HepG2 (cell line): Measurements from ENCODE around the gene WNT2B. TPM values are rescaled to one million over a fixed set of nuclear protein-coding genes. Genes with fewer than 3 reads are reported as not detected.

Experiments
- ATAC-seq: fragments of 200-7000 bp; cut with Tn5 transposase; 3 replicates; pipeline ENCODE4 v1.9.1; 2020; ENCODE audit warnings: mild to moderate bottlenecking, moderate library complexity
- BruUV-seq: library from RNA; stranded (reverse); fragments of 400-500 nt; replicated peaks from 2 replicates; lab custom pipeline; 2021; lab: Mats Ljungman, UMichigan
- CTCF ChIA-PET: fragments of 300-600 bp; formaldehyde crosslinking; extraction: SDS; loops from one replicate; lab custom pipeline; 2021; ENCODE audit warnings: low total read pairs, inconsistent platforms, low intra/inter-chr PET ratio; lab: Yijun Ruan, JAX
- POLR2A ChIA-PET: fragments of 350-600 bp; sonication (Branson Sonifier 250); formaldehyde crosslinking; loops from one replicate; lab custom pipeline; 2020; ENCODE audit warnings: antibody characterized with exemption, inconsistent platforms; lab: Yijun Ruan, JAX
- DNase-seq: peaks from one replicate; pipeline ENCODE4 v3.0.0-alpha.2; 2015; ENCODE audit warnings: low spot score
- FAIRE-seq: peaks from 3 replicates; lab custom pipeline; 2011; peaks lifted over from hg19 to GRCh38; lab: Jason Lieb, UNC
- H2AFZ ChIP-seq: one replicate; pipeline ENCODE4 v1.6.1; 2011; ENCODE audit warnings: low read length, inconsistent platforms
- H3K27ac ChIP-seq: fragments of 300-600 bp; 3 replicates; pipeline ENCODE4 v1.8.0; 2011; ENCODE audit warnings: mixed run types, mild to moderate bottlenecking, mixed read lengths, low read length, inconsistent platforms; ENCODE audit not compliant: insufficient read depth; ENCODE audit errors: extremely low read length
- H3K27me3 ChIP-seq, 2 experiments: fragments of 200-600 bp in 1 of 2; 2 replicates in 1 of 2; 3 replicates in 1 of 2; pipeline versions ENCODE4 v1.6.0 to v1.8.0; 2011; ENCODE audit warnings: low read length in 2 of 2, mild to moderate bottlenecking in 2 of 2, moderate library complexity in 2 of 2, inconsistent platforms in 1 of 2; ENCODE audit not compliant: insufficient read depth in 2 of 2, control insufficient read depth in 1 of 2
- H3K36me3 ChIP-seq, 2 experiments: fragments of 200-600 bp in 1 of 2; replicated peaks in 1 of 2; 2 replicates in 1 of 2; 3 replicates in 1 of 2; pipeline versions ENCODE4 v1.5.1 to v1.8.0; 2011; ENCODE audit warnings: low read length in 2 of 2, inconsistent platforms in 1 of 2; ENCODE audit not compliant: insufficient read depth in 2 of 2, control insufficient read depth in 1 of 2
- H3K4me1 ChIP-seq: 2 replicates; pipeline ENCODE4 v1.5.1; 2012; ENCODE audit warnings: low read length, inconsistent platforms; ENCODE audit not compliant: insufficient read depth
- H3K4me2 ChIP-seq: 2 replicates; pipeline ENCODE4 v1.6.0; 2011; ENCODE audit warnings: low read depth, low read length, inconsistent platforms
- H3K4me3 ChIP-seq, 3 experiments: fragments of 200-600 bp in 1 of 3; sonication (generic), shearing (Covaris generic) in 1 of 3; replicated peaks in 1 of 3; 2 replicates each; pipeline ENCODE4 v1.5.1; 2011 to 2016; ENCODE audit warnings: low read length in 3 of 3, inconsistent platforms in 2 of 3, low read depth in 2 of 3, mild to moderate bottlenecking in 2 of 3, control low read depth in 1 of 3, mixed read lengths in 1 of 3; ENCODE audit not compliant: insufficient read depth in 1 of 3
- H3K79me2 ChIP-seq: one replicate; pipeline ENCODE4 v1.6.1; 2011; ENCODE audit warnings: low read length, inconsistent platforms; ENCODE audit not compliant: insufficient read depth
- H3K9ac ChIP-seq: 2 replicates; pipeline ENCODE4 v1.6.0; 2011; ENCODE audit warnings: mild to moderate bottlenecking, low read depth, low read length, inconsistent platforms; ENCODE audit not compliant: insufficient read depth
- H3K9me3 ChIP-seq: 2 replicates; pipeline ENCODE4 v1.5.1; 2012; ENCODE audit warnings: mild to moderate bottlenecking, low read length
- H4K20me1 ChIP-seq: 2 replicates; pipeline ENCODE4 v1.6.0; 2011; ENCODE audit warnings: inconsistent platforms, mild to moderate bottlenecking, low read length, moderate library complexity; ENCODE audit not compliant: insufficient read depth
- JARID2 ChIP-seq: sonication (generic); formaldehyde crosslinking; IDR thresholded peaks from 2 replicates; pipeline ENCODE4 v1.8.1; 2023; ENCODE audit warnings: missing genetic modification reagents, inconsistent platforms; ENCODE audit not compliant: insufficient replicate concordance
- MAX ChIP-seq: IDR thresholded peaks from 2 replicates; pipeline ENCODE4 v1.6.1; 2012; ENCODE audit warnings: inconsistent platforms
- MLX ChIP-seq: IDR thresholded peaks from 2 replicates; pipeline ENCODE4 v1.6.1; 2016
- RBFOX2 ChIP-seq: fragments of 200-400 bp; formaldehyde crosslinking; IDR thresholded peaks from 2 replicates; pipeline ENCODE4 v1.6.1; 2017; ENCODE audit warnings: low read depth, mild to moderate bottlenecking, low read length
- STAG1 ChIP-seq: sonication (generic); formaldehyde crosslinking; IDR thresholded peaks from 2 replicates; pipeline ENCODE4 v1.4.0; 2020; ENCODE audit warnings: missing genetic modification reagents
- TEAD2 ChIP-seq: sonication (generic); formaldehyde crosslinking; IDR thresholded peaks from 2 replicates; pipeline ENCODE4 v1.9.0; 2021; ENCODE audit warnings: missing genetic modification reagents
- ZFY ChIP-seq: sonication (generic); formaldehyde crosslinking; IDR thresholded peaks from 2 replicates; pipeline ENCODE4 v1.4.0; 2020; ENCODE audit warnings: missing genetic modification reagents
- ZHX2 ChIP-seq, 2 experiments: sonication (generic) in 1 of 2; formaldehyde crosslinking in 1 of 2; IDR thresholded peaks; 2 replicates each; pipeline versions ENCODE4 v1.6.1 to v1.9.0; 2014 to 2022; ENCODE audit warnings: antibody characterized with exemption in 1 of 2, borderline replicate concordance in 1 of 2, inconsistent platforms in 1 of 2, low read depth in 1 of 2, missing genetic modification reagents in 1 of 2
- ZNF550 ChIP-seq: sonication (generic); formaldehyde crosslinking; IDR thresholded peaks from 2 replicates; pipeline ENCODE4 v1.4.0; 2020; ENCODE audit warnings: mild to moderate bottlenecking, missing genetic modification reagents, borderline replicate concordance
- ZNF562 ChIP-seq: sonication (generic); formaldehyde crosslinking; IDR thresholded peaks from 2 replicates; pipeline ENCODE4 v1.8.0; 2022; ENCODE audit warnings: missing genetic modification reagents, borderline replicate concordance
- ZNF772 ChIP-seq: sonication (generic); formaldehyde crosslinking; IDR thresholded peaks from 2 replicates; pipeline ENCODE4 v1.5.0; 2020; ENCODE audit warnings: mild to moderate bottlenecking, missing genetic modification reagents
- ZNF816 ChIP-seq: sonication (generic); formaldehyde crosslinking; IDR thresholded peaks from 2 replicates; pipeline ENCODE4 v1.8.0; 2022; ENCODE audit warnings: missing genetic modification reagents, mild to moderate bottlenecking, borderline replicate concordance
- whole genome bisulfite sequencing: methylation state at CpG from one replicate; pipeline ENCODE4 v1.1.6; 2017; ENCODE audit warnings: low lambda C conversion rate; 5-methylcytosine and 5-hydroxymethylcytosine counted together
- in situ Hi-C: cut with HindIII; loops from 2 replicates; pipeline ENCODE4 v1.10.0; 2017; ENCODE audit warnings: low pct_unique_long_range_greater_than_20kb; ENCODE audit not compliant: extremely low pct_ligation_motif_present
- intact Hi-C: fragments of 100-400 bp; cut with micrococcal nuclease; formaldehyde crosslinking; loops from one replicate; pipeline ENCODE4 v1.10.0; 2022; ENCODE audit not compliant: unreplicated experiment
- polyA plus RNA-seq, 8 experiments: library from polyadenylated mRNA; depleted of rRNA in 3 of 8; stranded (reverse) in 7 of 8; unstranded in 1 of 8; fragments of >200 nt; fragmentation: Illumina TruSeq in 4 of 8; extraction: Trizol in 4 of 8; gene quantifications; 2 replicates each; pipeline versions ENCODE4 v1.2.1 to v1.2.3, GENCODE V29; 2011 to 2016; ENCODE audit warnings: low read depth in 4 of 8, missing spikeins in 1 of 8, mixed read lengths in 1 of 8; ENCODE audit not compliant: insufficient read depth in 1 of 8
- total RNA-seq, 5 experiments: library from RNA; depleted of rRNA; stranded (reverse); fragments of >200 nt; fragmentation: Illumina TruSeq; extraction: Trizol; gene quantifications; 2 replicates each; pipeline ENCODE4 v1.2.3, GENCODE V29; 2016; ENCODE audit warnings: low read depth in 1 of 5

The WNT2B gene
- total and polyA plus RNA-seq, 2 of the 13 experiments (the other 11 are each of a cell fraction or from before 2014, with no cell fraction given) = 0.11 to 0.32 TPM

GRCh38 chr1:112511897-112512296 lies 3.1 kb downstream of the WNT2B start (continued):
- TF ChIP-seq ZHX2 (IDR thresholded peaks at IDR 0.05; ENCODE audit: low read depth) = no peak
- no peak for TF ChIP-seq ZHX2 (CRISPR knock-in tag; IDR thresholded peaks at IDR 0.05; ENCODE audit: borderline replicate concordance)

GRCh38 chr1:112513112-112513870 lies 4.5 kb downstream of the WNT2B start:
- ChIA-PET CTCF (no interaction called here), POLR2A (no interaction called here)
- FAIRE-seq = no peak
- Histone ChIP-seq H4K20me1 (peaks cover under 1% of the 10 kb centered on the region; the same call in 1 of the 2 replicates), H3K4me1 (peaks cover 15% of the 10 kb centered on the region), H3K9ac (no peak overlapping the region), H3K79me2 (no peaks in the 10 kb centered on the region), H3K4me2 (no peak overlapping the region), H3K27ac (no peak overlapping the region), H3K27me3 (peaks cover 4 to 48% of the 10 kb centered on the region in 2 experiments; a peak in 4 of 5 replicates), H3K36me3 (no peaks in the 10 kb centered on the region), H3K4me3 (no peak overlapping the region), H2AFZ (no peak overlapping the region), H3K9me3 (no peaks in the 10 kb centered on the region)
- WGBS = 13% methylated on average over 8 of the region's 9 CpGs
- intact Hi-C loops = no loop called here
- in situ Hi-C loops = no loop called here
- DNase-seq = no peak
- no peak for TF ChIP-seq STAG1 (CRISPR knock-in tag)
- TF ChIP-seq RBFOX2 = no peak
- no peak for TF ChIP-seq MAX
- TF ChIP-seq ZNF550 = no peak
- no peak for TF ChIP-seq TEAD2
- TF ChIP-seq ZNF772 (CRISPR knock-in tag) = no peak
- no peak for TF ChIP-seq ZNF816 (CRISPR knock-in tag)
- TF ChIP-seq JARID2 = no peak
- no peak for TF ChIP-seq ZNF562
- TF ChIP-seq ZFY = no peak
- no peak for TF ChIP-seq MLX
- BruUV-seq = no TSS peak
- no peak for ATAC-seq
